ENCODE measurements around the gene COL16A1.

The COL16A1 gene

DNA sequence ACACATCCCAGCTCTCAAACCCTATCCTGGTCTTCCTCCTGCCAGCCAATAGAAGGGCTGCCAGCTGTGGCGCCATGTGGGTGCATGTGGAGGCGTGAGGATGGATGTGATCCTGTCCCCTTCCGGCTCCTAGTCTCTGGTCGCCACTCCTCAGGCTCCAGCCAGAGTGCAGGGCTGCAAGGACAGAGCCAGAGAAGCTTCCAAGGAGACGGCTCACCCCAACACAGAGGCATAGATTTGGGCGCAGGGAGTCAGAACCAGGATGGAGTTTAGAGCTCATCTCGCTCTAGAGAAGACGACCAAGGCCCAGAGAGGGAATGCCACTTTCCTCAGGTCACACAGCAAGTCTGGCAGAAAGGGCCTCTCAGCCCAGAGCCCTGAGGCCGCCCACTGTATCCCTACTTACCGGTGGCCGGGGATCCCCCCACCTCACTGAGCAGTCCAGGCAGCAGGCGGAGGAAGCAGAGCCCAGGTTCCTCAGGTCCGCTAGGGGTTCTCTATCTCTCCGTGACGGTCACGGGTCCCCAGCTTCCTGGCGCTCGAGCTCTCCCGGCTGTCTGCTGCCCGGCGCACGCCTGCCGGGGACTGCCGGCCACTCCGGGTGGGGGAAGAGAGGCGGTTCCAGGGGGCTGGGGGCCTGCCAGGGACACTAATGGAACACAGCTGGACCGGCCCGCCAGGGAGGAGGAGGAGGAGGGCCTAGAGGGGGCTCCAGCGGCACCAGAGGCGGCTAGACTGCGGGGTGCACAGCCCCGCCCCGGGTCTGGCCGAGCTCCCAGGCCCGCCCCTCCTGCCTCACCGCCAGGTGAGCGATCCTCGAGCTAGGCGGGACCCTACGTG lies at the start of gene COL16A1:
TSS of gene COL16A1 (minus strand) at position 587 of the 840 bp plus-strand sequence. CDS start 1,824 bp downstream, outside the sequence.
- DNase-seq (ENCODE audit: low spot score) = peak; percentile 90

DNA sequence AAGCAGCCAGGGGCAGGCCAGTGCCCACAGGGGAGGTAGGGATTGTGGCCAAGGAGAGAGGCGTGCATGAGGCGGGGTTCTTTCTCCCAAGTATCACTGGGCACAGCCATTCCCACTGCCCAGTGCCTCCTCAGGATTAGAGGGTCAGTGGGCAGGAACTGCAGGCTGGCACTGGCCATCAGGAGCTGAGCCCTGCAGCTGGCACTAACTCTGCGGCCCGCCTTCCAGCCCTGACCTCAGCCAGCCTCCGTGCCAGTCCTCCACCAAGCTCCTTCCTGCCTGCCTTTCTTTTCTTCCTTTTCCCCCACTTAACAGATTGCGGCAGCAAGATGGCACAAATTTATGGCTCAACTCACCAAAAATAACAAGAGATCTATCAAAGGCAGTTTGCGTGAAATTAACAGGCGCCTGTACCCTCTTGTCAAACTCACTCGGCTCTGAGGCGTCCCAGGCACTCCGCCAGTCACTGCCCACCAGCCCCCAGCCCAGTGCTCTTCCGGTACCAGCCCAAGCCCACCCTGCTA lies 49.2 kb upstream of the COL16A1 start:
- no peak for DNase-seq (ENCODE audit: low spot score)

- no peak for DNase-seq (ENCODE audit: low spot score)
Observed at GRCh38 chr1:31752258-31752657, 48.4 kb upstream of the COL16A1 start.

DNA sequence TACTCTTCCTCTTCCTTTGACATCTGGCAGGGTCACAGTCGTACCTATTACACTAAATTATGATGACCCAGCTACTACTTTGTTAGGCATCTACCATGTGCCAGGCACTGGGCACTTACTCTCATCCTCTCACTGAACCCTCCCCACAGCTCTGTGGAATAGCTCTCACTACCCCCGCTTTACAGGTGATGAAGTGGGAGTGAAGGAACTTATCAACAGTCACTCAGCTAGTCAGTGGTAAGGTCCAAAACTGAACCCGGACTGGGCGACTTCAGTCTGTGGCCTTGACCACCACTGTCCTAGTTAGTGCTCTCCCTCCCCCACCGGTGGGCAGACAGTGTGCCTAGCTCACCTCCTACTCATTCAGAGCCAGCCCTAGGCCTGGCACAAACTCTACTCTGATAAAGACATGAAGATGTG lies 48.0 kb upstream of the COL16A1 start:
- no peak for DNase-seq (ENCODE audit: low spot score)

DNA sequence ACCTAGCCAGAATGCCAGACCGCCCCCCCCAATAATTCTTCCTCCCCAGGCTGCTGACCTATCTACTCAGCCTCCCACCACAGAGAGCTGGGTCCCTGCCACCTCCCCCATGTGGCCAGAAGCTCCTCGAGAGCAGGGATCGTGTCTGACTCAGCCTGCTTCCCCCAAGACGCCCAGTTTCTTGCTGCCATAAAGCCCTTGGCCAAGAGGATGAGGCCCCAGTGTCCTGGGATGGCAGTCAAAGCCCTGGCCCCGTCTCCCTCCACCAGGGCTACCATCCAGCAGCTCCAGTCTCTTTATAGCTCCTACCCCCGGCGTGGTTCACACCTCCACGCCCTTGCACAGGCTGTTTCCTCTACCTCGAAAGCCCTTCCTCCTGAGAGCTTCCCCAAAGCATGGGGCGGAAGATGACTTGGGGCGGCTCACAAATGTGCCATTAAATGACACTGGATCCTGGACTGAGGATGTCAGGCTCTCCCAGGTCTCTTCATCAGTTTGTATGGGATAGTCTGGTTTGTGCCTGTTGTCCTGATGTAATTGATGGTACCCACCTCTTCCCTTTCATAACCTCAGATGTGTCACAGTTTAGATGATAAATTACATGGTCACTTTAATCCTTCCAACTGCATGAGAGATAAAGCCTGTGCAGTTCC lies 47.2 kb upstream of the COL16A1 start:
- DNase-seq (ENCODE audit: low spot score) = peak; percentile 78

- DNase-seq (ENCODE audit: low spot score) = no peak
Observed at GRCh38 chr1:31749785-31750735, 46.2 kb upstream of the COL16A1 start.

- DNase-seq (ENCODE audit: low spot score) = no peak
Observed at GRCh38 chr1:31748365-31748764, 44.5 kb upstream of the COL16A1 start.

- DNase-seq (ENCODE audit: low spot score) = no peak
Observed at GRCh38 chr1:31747304-31747703, 43.5 kb upstream of the COL16A1 start.

GRCh38 chr1:31746687-31747086 lies 42.9 kb upstream of the COL16A1 start:
- DNase-seq (ENCODE audit: low spot score) = no peak

GRCh38 chr1:31745946-31746670 lies 42.3 kb upstream of the COL16A1 start:
- no peak for DNase-seq (ENCODE audit: low spot score)

DNA sequence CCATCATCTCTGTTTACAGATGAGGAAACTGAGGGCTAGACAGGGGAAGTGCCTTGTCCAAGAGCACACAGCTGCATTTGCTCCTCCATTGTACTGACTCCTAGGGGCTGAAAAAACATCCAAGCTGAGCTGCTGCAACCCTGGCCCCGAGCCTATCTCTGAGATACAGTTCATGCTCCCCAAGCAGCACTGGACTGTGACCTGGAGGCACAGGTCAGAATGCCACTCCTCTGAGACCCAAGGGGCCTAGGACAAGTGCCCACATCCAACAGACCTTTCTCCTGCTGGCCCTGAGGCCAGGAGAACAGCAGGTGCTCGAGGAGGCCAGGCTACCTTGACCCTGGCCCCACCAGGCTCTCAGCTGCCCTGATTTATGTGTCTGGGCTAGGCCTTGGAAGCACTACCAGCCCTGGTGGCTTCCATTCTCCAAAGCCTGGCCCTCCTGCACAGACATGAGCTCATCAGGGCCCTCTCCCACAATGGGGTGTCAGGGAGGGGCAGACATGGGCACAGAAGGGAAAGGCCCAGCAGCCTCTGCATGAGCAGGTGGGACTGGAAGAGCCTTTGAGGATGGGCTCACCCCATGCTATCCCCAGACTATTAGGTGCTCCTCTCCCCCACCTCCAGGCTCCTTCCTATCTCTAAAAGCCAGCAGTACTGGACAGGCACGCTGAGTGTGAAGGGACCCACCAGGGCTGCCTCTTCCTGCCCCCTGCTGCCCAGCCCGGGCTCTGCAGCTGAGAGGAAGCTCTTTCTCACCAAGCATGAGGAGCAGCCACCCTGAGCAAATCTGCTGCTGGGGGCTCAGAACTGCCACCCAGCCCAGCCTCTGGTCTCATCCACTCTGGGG lies 41.5 kb upstream of the COL16A1 start:
- peak; percentile 93 for DNase-seq (ENCODE audit: low spot score)

DNA sequence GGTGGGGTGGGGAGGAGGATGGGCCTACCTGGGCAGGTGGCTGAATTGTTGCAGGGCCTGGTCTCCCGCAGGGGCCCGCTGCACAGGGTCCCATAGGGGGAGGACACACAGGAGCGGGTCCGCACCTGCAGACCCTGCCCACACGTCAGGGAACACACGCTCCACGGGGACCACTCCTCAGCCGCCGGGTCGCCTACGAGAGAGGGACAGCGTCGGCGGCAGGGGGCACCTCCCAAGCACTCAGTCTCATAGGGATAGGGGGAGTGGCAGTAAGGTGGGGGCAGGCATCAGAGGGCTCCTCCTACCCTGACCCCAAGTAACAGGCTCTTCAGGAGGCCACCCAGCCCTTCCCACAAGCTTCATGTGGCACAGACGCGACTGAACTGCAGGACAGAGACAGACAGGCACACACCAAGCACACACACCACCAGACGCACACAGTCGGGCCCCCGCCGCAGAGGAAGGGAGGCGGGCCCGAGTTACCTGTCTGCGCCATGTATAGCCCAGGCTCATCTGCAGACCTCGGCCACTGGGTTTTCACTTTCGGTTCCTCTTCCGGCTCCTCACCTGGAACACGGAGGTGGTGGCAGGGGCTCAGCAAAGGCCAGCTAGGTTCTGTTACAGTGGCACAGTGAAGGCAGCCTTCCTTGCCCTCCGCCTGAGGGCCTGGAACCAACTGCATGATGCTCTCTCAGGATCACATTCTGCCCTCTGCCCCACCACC lies 40.5 kb upstream of the COL16A1 start:
- DNase-seq (ENCODE audit: low spot score) = no peak

GRCh38 chr1:31742462-31743212 lies 38.8 kb upstream of the COL16A1 start:
- DNase-seq (ENCODE audit: low spot score) = no peak

DNA sequence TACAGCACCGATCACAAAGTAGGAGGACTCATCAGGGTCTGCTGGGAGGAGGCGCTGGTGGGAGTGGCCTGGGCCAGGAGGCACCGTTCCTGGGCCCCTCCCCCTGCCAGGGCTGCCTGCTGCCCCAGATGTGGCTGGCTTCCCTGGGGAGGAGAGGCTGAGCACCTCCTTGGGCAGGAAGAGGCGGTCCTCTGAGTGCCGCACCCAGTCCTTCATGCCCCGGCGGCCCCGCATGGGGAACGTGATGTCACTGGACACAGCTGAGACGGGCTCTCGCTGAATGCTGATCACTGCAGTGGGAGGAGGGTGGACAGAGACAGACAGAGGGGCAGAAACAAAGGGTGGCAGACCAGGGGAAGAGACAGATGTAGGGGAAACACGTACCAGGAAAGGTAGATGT lies 35.5 kb upstream of the COL16A1 start:
- DNase-seq (ENCODE audit: low spot score) = no peak

DNA sequence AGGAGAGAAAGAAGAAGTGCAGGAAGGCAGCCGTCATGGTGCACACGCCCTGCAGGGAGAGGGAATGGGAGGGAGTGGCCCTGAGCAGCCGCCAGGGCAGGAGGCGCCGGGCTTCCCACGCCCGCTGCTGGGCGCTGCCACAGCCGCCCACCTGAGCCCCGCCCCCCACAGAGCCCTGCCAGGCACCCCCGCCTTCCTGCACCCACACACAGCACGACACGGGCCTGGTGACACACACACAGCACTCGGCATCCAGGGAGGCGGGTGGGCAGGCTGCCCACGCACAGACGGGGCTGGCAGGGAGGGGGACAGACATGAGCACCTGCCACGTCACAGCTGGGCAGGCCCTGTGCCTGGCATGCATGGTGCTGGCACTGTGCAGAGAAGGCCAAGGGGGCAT lies 32.9 kb upstream of the COL16A1 start:
- DNase-seq (ENCODE audit: low spot score) = no peak

DNA sequence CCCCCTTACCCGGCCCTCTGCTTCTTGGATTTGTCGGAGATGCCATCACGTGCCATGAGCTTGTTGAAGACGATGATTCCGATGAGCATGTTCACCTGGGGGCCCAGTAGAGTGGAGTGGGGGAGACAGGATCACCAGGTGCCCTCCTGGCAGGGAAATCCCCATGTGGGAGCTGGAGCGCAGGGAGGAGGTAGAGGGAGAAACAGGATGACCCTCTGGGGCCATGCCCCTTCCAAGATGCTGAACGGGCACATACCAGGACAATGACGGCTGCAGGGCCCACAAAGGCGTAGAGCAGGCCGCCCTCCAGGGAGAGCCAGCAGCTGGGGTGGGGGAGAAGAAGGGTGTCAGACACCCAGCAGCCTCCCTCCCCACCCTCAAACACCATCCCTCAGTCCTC lies 31.8 kb upstream of the COL16A1 start:
- DNase-seq (ENCODE audit: low spot score) = no peak

- no peak for DNase-seq (ENCODE audit: low spot score)
Observed at GRCh38 chr1:31734582-31735107, 30.8 kb upstream of the COL16A1 start.

DNA sequence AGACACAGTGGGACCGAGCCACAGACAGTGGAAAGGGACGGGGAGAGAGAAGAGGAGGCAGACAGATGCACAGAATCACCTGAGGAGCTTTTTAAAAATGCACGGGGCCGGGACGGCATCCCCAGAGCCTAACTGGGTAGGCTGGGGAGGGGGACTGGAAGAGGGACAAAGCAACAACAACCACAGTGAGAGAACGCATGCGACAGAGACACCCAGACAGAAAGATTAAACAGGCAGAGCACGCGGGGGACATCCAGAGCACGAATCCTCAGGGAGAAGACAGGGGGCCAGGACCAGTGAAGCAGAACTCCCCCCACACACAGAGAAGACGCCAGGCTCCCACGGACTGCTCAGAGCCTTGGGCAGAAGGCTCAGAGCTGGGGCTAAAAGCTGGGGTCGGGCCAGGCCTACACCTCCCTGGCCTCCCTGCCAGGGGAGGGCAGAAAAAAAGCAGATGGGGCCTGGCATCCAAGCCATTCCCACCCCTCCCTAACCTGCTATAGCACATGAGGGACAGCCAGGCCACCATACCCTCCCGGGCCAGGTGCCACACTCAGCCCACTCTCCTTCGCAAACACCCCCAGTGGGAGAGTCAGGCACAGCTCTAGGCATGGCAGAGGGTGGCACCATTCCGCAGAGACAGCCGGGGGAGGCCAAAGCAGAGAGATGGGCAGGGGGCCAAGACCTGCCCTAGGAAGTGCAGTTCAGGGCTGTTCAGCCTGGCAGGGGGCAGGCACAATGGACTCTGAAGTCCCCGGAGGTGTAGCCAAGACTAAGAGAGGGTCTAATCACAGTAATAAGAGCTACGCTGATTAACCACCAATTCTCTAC lies 29.8 kb upstream of the COL16A1 start:
- DNase-seq (ENCODE audit: low spot score) = no peak
